GM19023 (cell line): Measurements from ENCODE around the gene BACH2.

Experiments
- ATAC-seq: cut with Tn5 transposase; IDR thresholded peaks from one replicate; pipeline ENCODE4 v1.9.1; 2021; ENCODE audit warnings: mild to moderate bottlenecking, moderate library complexity; ENCODE audit not compliant: unreplicated experiment

BACH2 gene

DNA sequence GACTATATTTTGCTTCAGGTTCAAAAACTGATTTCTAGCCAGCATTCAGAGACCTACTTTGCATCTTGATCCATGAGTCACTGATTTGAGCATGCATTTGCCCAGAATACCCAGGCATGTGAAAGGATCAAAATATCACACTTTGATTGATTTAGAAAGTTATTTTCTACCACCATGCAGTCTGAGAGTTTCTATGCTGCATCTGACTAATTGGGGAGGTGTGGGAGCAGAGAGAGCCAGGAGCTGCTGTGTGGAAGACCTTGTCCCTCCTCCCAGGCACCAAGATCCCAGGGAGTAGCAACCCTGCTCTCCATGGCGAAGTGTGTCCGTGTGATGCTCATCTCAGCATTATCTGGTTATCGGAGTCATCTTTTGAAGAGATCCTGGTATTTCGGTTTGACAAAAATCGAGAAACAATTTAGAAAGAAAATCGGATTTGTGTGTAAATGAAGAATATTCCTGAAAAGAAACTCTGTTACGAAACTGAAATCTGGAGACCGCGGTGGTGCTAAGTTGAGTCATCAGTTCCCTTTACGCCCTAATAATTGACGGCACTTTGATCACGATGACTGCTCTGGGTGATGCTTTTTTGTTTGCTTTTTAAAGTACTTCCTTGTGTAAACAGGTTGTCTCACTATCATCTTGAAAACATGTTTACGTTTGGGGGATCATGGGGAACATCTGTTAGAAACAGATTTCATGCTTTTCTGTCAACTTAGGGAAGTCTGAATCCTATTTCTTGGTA lies 193.4 kb downstream of the BACH2 start:
- peak; percentile 70 for ATAC-seq

DNA sequence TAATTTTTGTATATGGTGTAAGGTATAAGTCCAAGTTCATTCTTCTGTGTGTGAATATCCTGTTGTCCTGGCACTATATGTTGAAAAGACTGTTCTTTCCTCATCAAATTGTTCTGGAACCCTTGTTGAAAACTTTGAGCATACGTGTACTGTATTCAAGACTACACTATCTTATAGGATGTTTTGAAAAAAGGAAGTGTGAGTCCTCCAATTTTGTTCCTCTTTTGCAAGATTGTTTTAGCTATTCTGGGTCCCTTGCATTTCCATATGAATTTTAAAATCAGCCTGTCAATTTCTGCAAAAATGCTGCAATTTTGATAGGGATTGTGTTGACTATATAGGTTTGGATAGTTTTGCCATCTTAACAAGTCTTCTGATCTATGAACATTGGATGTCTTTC lies 195.2 kb downstream of the BACH2 start:
- no peak for ATAC-seq

GRCh38 chr6:90100059-90100665 lies 196.5 kb downstream of the BACH2 start:
- ATAC-seq: no peak

DNA sequence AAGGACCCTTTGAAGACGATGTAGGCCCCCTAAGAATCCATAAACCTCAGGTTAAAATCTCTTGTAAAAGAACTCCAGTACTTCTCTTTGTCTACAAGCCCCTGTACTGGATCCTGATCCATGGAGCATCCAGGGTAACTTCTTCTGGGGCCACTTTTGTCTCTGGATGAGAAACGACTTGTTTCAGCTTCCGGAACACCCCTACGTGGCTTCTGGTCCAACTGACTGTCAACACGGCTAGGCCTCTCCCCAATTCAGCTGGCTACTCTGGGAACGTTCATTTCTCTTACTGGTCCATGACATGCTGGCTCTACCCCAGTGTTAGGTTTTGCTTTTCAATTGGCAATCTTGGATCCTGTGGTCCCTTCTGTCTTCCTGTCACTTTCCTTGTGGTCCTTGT lies 198.0 kb downstream of the BACH2 start:
- ATAC-seq: no peak

DNA sequence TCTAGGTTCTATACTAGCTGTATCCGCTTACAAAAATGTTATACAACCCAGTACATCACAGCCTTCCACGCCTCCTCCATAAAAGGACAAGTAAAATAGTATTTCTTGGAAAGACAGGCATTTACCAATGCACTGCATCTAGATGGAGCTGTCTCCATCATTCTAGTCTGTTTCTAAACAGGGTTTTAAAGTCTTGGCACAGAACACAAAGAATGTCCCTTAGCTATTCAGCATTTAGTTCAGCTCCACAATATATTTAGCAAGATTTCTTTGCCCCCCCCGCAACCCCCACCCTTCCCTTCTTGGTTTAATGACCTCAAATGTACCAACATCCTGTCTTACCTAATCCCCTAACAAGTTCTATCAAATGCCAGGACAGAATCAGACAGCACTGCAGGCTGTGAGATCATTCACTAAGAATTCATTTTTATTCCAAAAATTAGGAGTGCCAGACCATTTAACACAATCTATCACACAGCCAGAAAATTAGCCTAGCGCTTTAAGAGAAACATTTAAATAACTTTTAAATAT lies 198.6 kb downstream of the BACH2 start:
- no peak for ATAC-seq

- ATAC-seq: no peak
Observed at GRCh38 chr6:90097356-90097755, 199.3 kb downstream of the BACH2 start.

DNA sequence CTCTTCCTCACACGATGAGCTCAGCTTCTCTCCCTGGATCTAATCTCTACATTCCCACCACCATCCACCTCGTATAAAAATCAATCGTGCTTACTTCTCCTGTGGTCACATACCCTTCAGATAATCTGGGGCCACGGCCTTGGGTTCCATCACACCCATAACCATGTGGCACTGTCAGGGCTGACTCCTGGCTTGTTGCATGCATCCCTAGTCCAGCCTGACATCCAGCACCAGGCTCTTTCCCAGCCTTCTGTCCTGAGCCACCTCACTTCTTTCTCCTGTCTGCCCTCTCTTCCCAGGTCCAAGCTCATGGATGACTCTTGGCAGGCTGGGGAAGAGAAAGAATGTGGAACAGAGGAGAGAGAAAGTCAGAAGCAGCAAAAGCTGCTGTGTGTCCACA lies 199.8 kb downstream of the BACH2 start:
- no peak for ATAC-seq

DNA sequence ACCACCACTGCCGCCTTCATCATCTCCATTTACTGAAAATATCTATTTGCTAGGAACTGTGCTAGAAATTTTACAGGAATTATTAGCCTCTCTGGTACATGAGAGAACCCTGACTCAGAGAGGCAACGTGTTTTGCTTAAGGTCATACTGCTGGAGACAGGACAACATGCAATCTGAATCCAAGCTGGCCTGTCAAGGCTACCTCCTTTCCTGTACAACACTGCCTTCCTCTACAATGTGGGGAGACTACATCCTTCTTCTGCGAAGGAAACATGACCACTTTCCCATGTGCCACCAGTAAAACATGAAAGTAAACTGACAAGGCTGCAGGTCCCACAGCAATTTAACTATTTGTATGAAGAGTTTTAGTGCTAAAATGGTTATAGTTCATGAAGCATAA lies 200.9 kb downstream of the BACH2 start:
- ATAC-seq: no peak

- ATAC-seq: no peak
Observed at GRCh38 chr6:90095145-90095544, 201.5 kb downstream of the BACH2 start.

DNA sequence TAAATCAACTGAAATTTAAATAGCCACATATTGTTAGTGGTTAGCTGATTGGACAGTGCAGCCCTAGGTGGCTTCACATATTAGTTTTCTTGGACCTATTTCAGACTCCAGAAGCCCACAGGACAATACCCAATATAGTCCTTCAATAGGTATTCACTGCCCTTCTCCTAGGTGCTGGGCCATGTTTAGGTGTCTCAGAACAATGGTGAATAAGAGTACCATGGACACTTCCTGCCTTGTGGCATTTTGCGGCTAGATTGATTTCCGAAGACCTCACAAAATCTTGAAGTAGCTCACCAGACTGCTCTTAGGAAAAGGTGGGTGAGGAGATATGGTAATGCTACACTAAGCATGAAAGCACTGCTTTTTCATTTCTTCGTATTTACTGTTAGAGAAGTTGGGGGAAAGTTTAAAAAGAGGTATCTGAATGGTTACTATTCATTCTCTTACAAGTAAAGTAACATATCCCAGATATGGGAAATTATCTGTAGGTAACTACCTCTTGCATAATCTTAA lies 203.0 kb downstream of the BACH2 start:
- ATAC-seq: no peak

GRCh38 chr6:90090866-90091265 lies 205.8 kb downstream of the BACH2 start:
- no peak for ATAC-seq

GRCh38 chr6:90088009-90088408 lies 208.6 kb downstream of the BACH2 start:
- no peak for ATAC-seq

DNA sequence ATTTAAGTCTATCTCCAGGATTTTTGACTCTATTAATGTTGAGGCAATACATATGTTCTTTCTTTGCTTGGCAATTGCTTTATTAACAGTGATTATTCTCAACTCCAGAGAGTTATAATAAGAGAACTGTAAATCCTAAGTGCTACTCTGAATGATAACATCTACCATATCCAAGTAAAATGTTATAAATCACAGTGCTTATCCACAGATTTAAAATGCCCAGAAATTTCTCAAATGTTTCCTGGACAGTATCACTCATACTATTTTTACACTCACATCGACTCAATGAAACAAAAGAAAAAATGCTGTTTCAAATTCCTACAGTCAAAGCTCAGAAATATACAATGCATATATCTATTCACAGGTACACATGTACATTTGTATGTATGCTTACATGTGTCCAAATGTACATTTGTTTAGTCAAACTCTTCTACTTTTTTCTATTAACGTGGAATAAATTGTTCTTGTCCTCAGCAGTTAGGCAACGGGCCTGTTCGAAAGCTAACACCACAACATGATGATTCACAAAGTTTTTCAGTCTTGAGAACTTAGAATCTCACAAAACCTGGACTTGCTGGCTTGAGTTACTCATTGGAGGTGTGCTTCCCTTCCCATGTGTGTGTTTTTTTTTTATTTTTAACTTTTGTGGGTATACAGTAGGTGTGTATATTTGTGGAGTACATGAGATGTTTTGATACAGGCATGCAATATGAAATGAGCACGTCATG lies 209.4 kb downstream of the BACH2 start:
- no peak for ATAC-seq

DNA sequence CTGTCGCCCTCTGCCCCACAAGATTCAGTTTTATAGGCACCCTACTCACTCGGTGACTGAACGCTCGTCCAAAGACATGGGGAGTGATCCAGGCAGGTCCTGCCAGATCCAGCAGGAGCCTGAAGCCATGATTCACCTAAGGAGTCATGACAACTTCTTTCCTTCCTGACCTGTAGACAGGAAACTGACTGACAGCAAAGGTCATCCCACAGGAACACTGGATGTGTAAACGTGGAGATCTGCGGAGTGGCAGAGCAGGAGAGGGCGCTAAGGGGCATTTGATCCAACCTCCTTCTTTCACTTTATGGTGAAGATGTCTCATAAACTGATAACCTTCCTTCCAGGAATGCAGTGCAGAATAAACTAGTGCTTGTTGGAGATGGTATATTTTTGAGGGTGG lies 210.1 kb downstream of the BACH2 start:
- no peak for ATAC-seq

DNA sequence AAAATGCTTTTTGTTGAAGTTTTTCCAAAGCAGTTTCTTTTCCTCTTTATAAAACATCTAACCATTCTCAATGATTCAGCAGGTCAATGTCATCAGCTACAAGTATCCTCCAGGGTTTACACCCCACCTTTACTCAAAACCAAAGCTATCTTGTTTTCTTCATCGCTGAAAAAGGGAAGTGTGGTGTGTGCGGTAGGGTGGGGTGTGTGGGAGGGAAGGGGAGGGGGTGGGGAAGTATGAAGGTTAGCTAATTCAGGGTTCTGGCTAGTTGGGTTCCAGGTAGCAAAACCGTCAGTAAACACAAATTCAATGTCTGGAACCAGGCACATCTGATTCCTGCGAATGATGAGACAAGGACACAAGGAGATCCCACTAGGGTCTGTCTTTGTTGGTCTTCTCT lies 212.8 kb downstream of the BACH2 start:
- ATAC-seq: peak; percentile 37

- no peak for ATAC-seq
Observed at GRCh38 chr6:90082847-90083246, 213.8 kb downstream of the BACH2 start.

GRCh38 chr6:90080876-90081481 lies 215.7 kb downstream of the BACH2 start:
- peak; percentile 83 for ATAC-seq

GRCh38 chr6:90079560-90080490 lies 216.8 kb downstream of the BACH2 start:
- no peak for ATAC-seq

DNA sequence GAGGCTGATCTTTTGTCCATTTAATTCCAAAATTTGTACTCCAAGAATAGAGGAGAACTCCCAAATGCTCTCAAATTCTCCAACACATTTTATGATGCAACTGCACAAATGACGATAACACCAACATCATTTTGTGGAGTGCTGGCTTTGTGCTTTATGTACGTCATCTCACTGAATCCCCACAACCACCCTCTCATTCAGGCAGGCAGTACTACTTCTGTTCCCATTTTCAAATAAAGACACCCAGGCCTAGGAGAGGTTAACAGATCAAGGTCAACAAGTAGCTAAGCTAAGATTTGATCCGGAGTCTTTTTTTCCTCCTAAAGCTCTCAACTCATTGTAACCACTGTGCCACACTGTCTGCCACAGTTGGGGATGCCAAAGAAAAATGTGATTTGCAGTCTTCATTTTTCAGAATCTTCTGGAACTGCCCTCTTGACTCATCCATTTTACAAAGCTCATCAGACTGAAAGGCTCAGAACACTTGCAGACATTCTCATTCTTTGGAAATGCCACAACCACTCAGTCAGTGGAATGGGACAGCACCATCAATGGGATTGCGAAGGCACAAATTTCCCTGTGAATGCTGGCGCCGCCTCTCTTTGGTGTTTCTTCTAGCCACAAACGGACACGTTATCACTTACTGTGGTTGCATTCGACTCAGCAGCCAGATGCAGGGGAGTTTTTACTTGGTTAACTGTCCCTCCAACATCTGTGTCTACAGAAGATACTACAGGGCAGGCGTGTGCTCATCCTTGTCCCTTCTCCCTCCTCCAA lies 217.9 kb downstream of the BACH2 start:
- ATAC-seq: no peak
